ENCODE measurements around the gene GPATCH2. TPM values are rescaled to one million over a fixed set of nuclear protein-coding genes. Genes with fewer than 3 reads are reported as not detected.

GPATCH2 gene
- polyA plus RNA-seq, 1 donor from 2014 or later, result 12.3 TPM

DNA sequence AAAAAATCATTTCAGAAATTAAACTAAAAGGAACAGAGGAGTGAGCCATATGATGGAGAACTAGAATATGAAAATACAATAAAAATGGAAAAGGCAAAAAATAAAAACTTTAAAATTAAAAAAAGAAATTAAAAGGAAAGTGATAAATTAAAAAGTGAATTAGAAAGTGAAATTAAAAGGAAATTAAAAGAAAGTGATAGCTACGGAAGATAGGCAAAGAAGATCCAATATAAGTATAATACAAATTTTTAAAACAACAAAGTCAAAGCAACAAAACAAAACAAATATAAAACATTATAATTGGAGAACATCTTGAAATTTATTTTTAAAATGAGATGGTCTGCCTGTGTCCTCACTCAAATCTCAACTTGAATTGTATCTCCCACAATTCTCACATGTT, 165.8 kb downstream of the GPATCH2 start:
- Histone ChIP-seq H3K9ac (ENCODE audit: low read length) (no peak overlapping the region), H3K4me2 (ENCODE audit: low read length) (no peak overlapping the region), H3K9me3 (ENCODE audit: low read length) (peaks cover 5% of the 10 kb centered on the region), H3K9me2 (ENCODE audit: insufficient read depth, low read length) (no peaks in the 10 kb centered on the region), H3F3A (ENCODE audit: insufficient read depth, low read length, poor library complexity, severe bottlenecking) (no peaks in the 10 kb centered on the region), H3K27ac (ENCODE audit: low read length) (no peak overlapping the region), H4K20me1 (ENCODE audit: insufficient read depth) (no peaks in the 10 kb centered on the region), H3K36me3 (ENCODE audit: insufficient read depth, low read length) (no peaks in the 10 kb centered on the region), H3K4me3 (ENCODE audit: low read length) (no peak overlapping the region), H3K27me3 (ENCODE audit: insufficient read depth, low read depth, low read length) (no peaks in the 10 kb centered on the region), H2AFZ (ENCODE audit: low read depth, low read length) (no peak overlapping the region), H3K79me2 (replicated peaks; ENCODE audit: insufficient read depth, low read length) (no peaks in the 10 kb centered on the region)
- TF ChIP-seq, protein P1, sequence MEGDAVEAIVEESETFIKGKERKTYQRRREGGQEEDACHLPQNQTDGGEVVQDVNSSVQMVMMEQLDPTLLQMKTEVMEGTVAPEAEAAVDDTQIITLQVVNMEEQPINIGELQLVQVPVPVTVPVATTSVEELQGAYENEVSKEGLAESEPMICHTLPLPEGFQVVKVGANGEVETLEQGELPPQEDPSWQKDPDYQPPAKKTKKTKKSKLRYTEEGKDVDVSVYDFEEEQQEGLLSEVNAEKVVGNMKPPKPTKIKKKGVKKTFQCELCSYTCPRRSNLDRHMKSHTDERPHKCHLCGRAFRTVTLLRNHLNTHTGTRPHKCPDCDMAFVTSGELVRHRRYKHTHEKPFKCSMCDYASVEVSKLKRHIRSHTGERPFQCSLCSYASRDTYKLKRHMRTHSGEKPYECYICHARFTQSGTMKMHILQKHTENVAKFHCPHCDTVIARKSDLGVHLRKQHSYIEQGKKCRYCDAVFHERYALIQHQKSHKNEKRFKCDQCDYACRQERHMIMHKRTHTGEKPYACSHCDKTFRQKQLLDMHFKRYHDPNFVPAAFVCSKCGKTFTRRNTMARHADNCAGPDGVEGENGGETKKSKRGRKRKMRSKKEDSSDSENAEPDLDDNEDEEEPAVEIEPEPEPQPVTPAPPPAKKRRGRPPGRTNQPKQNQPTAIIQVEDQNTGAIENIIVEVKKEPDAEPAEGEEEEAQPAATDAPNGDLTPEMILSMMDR (IDR thresholded peaks at IDR 0.05; ENCODE audit: poor library complexity, severe bottlenecking), result no peak
- no peak for TF ChIP-seq MXI1 (conservative IDR thresholded peaks at IDR 0.05; ENCODE audit: poor library complexity, severe bottlenecking)
- no peak for TF ChIP-seq RAD21 (conservative IDR thresholded peaks at IDR 0.05)
- TF ChIP-seq SMC3 (conservative IDR thresholded peaks at IDR 0.05; ENCODE audit: poor library complexity), result no peak

DNA sequence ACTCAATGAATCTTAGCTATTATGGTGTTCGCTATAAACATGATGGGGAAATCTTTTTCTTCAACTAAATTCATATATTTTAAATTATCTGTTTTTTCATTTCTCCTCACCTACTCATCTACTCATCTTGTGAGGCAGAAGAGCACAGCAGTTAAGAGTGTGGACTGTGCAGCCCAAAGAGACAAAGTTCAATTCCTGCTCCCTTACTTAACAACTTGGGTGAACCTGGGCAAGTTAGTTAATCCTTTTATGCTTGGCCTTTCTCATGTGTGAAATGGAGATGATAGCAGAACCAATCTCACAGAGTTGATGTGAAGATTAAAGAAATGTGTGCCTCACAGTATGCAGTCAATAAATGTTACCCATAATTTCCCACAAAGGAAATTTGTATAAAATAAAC, 168.2 kb downstream of the GPATCH2 start:
- no peak overlapping the region for H2AFZ ChIP-seq (ENCODE audit: low read depth, low read length)
- TF ChIP-seq, protein P1 (IDR thresholded peaks at IDR 0.05; ENCODE audit: poor library complexity, severe bottlenecking), result no peak
- no peak for TF ChIP-seq EZH2 (IDR thresholded peaks at IDR 0.05; ENCODE audit: borderline replicate concordance, insufficient read depth, low read length, poor library complexity, severe bottlenecking)
- TF ChIP-seq RAD21 (conservative IDR thresholded peaks at IDR 0.05), result no peak
- TF ChIP-seq MXI1 (conservative IDR thresholded peaks at IDR 0.05; ENCODE audit: poor library complexity, severe bottlenecking), result no peak
- TF ChIP-seq POLR2AphosphoS5 (IDR thresholded peaks at IDR 0.05), result no peak
- TF ChIP-seq EP300 (conservative IDR thresholded peaks at IDR 0.05; ENCODE audit: poor library complexity, severe bottlenecking), result no peak
- TF ChIP-seq, protein P2, sequence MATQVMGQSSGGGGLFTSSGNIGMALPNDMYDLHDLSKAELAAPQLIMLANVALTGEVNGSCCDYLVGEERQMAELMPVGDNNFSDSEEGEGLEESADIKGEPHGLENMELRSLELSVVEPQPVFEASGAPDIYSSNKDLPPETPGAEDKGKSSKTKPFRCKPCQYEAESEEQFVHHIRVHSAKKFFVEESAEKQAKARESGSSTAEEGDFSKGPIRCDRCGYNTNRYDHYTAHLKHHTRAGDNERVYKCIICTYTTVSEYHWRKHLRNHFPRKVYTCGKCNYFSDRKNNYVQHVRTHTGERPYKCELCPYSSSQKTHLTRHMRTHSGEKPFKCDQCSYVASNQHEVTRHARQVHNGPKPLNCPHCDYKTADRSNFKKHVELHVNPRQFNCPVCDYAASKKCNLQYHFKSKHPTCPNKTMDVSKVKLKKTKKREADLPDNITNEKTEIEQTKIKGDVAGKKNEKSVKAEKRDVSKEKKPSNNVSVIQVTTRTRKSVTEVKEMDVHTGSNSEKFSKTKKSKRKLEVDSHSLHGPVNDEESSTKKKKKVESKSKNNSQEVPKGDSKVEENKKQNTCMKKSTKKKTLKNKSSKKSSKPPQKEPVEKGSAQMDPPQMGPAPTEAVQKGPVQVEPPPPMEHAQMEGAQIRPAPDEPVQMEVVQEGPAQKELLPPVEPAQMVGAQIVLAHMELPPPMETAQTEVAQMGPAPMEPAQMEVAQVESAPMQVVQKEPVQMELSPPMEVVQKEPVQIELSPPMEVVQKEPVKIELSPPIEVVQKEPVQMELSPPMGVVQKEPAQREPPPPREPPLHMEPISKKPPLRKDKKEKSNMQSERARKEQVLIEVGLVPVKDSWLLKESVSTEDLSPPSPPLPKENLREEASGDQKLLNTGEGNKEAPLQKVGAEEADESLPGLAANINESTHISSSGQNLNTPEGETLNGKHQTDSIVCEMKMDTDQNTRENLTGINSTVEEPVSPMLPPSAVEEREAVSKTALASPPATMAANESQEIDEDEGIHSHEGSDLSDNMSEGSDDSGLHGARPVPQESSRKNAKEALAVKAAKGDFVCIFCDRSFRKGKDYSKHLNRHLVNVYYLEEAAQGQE (IDR thresholded peaks at IDR 0.05; ENCODE audit: borderline replicate concordance), result no peak
- no peak for TF ChIP-seq TAF1 (IDR thresholded peaks at IDR 0.05; ENCODE audit: low read depth)
- no peaks in the 10 kb centered on the region for H3K79me2 ChIP-seq (replicated peaks; ENCODE audit: insufficient read depth, low read length)
- no peak overlapping the region for H3K4me2 ChIP-seq (ENCODE audit: low read length)
- no peaks in the 10 kb centered on the region for H3K36me3 ChIP-seq (ENCODE audit: insufficient read depth, low read length)
- H3K9ac ChIP-seq (ENCODE audit: low read length), result no peak overlapping the region
- H3K9me2 ChIP-seq (ENCODE audit: insufficient read depth, low read length), result no peaks in the 10 kb centered on the region
- no peaks in the 10 kb centered on the region for H4K20me1 ChIP-seq (ENCODE audit: insufficient read depth)
- no peaks in the 10 kb centered on the region for H3F3A ChIP-seq (ENCODE audit: insufficient read depth, low read length, poor library complexity, severe bottlenecking)
- no peak overlapping the region for H3K4me3 ChIP-seq (ENCODE audit: low read length)
- H3K9me3 ChIP-seq (ENCODE audit: low read length), result peaks cover 5% of the 10 kb centered on the region
- H3K27ac ChIP-seq (ENCODE audit: low read length), result no peak overlapping the region
- no peaks in the 10 kb centered on the region for H3K27me3 ChIP-seq (ENCODE audit: insufficient read depth, low read depth, low read length)
